BJ (cell line): ENCODE measurements around the gene EXD3. TPM values are rescaled to one million over a fixed set of nuclear protein-coding genes. Genes with fewer than 3 reads are reported as not detected.
"Not testable (repeated sequence)": the region's sequence is repeated elsewhere in the genome, so short reads cannot be mapped to it uniquely, and the experiment has no call there.

ENCODE experiments used
- CTCF ChIA-PET: fragments of 350-600 bp; formaldehyde crosslinking; extraction: SDS; loops from one replicate; lab custom pipeline; 2021; ENCODE audit warnings: antibody characterized with exemption, inconsistent platforms; lab: Yijun Ruan, JAX
- POLR2A ChIA-PET: fragments of 300-600 bp; sonication (Branson Sonifier 250); formaldehyde crosslinking; extraction: SDS; loops from one replicate; lab custom pipeline; 2021; ENCODE audit warnings: antibody characterized with exemption; lab: Charles Lee
- DNase-seq: peaks from one replicate; pipeline ENCODE4 v3.0.0-alpha.2; 2011; ENCODE audit warnings: low read depth
- H3K27me3 ChIP-seq: 2 replicates; pipeline ENCODE4 v1.6.0; 2011; ENCODE audit warnings: low read length; ENCODE audit not compliant: control insufficient read depth, insufficient read depth
- H3K36me3 ChIP-seq: 2 replicates; pipeline ENCODE4 v1.5.1; 2011; ENCODE audit warnings: low read length; ENCODE audit not compliant: control insufficient read depth, insufficient read depth
- H3K4me3 ChIP-seq: 2 replicates; pipeline ENCODE4 v1.5.1; 2011; ENCODE audit warnings: low read depth, mild to moderate bottlenecking, control low read depth, low read length
- polyA plus RNA-seq: library from polyadenylated mRNA; depleted of rRNA; stranded (reverse); fragments of >200 nt; gene quantifications from 2 replicates; pipeline ENCODE4 v1.2.3, GENCODE V29; 2011
- TF ChIP-seq, protein P1 (sequence below): IDR thresholded peaks from 2 replicates; pipeline ENCODE4 v1.5.1; 2011; ENCODE audit warnings: low read depth, mild to moderate bottlenecking, control low read depth, inconsistent platforms, low read length, moderate library complexity; ENCODE audit not compliant: insufficient read depth

The EXD3 gene
- polyA plus RNA-seq, 1 experiment: 5.4 TPM

DNA sequence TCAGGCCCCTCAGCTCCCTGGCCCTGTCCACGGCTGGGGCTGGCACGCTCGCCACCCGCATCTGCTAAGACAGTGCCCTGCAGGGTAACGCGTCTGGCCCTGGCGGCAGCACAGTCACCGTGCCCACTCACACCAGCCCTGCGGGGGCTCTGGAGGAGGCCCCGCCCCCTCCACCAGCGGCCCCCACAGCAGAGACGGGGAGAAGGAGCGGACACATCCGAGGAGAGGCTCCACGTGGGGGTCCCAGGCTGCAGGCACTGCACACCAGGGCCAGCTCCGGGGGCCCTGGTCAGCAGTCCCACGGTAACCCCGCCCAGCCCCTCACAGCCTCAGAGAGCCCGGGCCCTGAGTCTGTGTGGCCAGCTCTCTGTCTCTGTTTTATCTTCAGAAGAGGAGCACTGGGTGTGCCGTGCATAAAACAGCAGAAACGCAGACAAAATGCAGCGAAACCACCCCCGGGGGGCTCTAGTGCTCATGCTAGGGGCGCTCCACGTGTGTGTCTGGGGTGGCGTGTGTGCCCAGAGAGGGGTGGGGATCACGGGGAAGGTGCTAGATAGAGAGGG is 73.4 kb downstream of the EXD3 start:
- no peaks in the 10 kb centered on the region for H3K36me3 ChIP-seq
- CTCF ChIA-PET: no interaction called here
- POLR2A ChIA-PET: no interaction called here
- no peaks in the 10 kb centered on the region for H3K27me3 ChIP-seq
- TF ChIP-seq, protein P1, sequence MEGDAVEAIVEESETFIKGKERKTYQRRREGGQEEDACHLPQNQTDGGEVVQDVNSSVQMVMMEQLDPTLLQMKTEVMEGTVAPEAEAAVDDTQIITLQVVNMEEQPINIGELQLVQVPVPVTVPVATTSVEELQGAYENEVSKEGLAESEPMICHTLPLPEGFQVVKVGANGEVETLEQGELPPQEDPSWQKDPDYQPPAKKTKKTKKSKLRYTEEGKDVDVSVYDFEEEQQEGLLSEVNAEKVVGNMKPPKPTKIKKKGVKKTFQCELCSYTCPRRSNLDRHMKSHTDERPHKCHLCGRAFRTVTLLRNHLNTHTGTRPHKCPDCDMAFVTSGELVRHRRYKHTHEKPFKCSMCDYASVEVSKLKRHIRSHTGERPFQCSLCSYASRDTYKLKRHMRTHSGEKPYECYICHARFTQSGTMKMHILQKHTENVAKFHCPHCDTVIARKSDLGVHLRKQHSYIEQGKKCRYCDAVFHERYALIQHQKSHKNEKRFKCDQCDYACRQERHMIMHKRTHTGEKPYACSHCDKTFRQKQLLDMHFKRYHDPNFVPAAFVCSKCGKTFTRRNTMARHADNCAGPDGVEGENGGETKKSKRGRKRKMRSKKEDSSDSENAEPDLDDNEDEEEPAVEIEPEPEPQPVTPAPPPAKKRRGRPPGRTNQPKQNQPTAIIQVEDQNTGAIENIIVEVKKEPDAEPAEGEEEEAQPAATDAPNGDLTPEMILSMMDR: no peak
- no peak for DNase-seq
- no peak overlapping the region for H3K4me3 ChIP-seq

DNA sequence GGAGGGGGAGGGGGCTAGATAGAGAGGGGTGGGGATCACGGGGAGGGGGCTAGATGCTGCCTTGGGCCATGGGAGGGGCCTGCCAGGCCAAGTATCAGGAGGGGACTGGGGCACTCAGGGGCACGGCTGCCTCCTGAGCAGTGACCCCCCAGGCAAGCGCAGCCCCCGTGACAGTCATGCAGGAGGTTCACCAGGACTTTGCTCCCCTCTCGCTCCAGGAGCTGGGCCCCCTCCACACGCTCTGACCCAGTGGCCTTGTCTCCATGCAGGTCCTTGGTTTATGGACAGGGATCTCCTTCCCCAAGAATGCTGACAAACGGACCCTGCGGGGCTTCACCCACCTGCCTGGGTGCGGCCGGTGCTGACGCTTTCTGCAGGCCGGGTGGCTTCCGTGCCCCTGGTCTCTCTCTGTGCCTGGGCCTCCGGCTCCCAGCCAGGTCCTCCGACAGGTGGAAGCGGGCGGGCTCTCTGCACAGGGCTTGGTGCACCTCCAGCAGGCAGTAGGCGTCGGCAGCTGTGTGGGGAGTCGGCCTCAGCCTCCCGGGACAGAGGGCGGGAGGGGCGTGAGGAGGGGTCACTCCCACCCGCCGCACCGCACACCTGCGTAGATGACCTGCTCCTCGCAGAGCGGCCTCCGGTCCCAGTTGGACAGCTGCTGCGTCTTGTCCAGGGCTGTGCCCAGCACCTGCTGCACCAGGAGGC is 74.0 kb downstream of the EXD3 start:
- no peaks in the 10 kb centered on the region for H3K27me3 ChIP-seq
- ChIA-PET POLR2A (no interaction called here), CTCF (no interaction called here)
- TF ChIP-seq, protein P1: no peak
- no peaks in the 10 kb centered on the region for H3K36me3 ChIP-seq
- no peak for DNase-seq
- H3K4me3 ChIP-seq: no peak overlapping the region

DNA sequence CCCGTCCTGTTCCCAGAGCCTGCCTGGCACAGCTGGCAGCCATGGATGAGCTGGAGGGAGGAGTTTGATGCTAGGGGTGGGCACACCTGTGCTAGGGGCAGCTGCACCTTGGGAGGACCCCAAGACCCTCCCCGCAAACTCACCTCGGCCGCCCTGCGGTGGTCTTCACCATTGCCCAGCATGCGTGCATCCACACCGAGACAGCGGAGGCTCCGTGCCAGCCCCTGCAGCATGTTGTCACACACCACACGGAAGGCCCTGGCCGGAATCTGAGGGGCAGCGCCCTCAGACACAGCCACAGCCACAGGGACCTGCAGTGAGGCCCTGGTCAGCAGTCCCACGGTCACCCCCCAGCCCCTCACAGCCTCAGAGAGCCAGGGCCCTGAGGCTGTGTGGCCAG is 75.0 kb downstream of the EXD3 start:
- H3K4me3 ChIP-seq: no peak overlapping the region
- CTCF ChIA-PET: no interaction called here
- TF ChIP-seq, protein P1: no peak
- DNase-seq: no peak
- no peaks in the 10 kb centered on the region for H3K36me3 ChIP-seq
- POLR2A ChIA-PET: no interaction called here
- no peaks in the 10 kb centered on the region for H3K27me3 ChIP-seq

DNA sequence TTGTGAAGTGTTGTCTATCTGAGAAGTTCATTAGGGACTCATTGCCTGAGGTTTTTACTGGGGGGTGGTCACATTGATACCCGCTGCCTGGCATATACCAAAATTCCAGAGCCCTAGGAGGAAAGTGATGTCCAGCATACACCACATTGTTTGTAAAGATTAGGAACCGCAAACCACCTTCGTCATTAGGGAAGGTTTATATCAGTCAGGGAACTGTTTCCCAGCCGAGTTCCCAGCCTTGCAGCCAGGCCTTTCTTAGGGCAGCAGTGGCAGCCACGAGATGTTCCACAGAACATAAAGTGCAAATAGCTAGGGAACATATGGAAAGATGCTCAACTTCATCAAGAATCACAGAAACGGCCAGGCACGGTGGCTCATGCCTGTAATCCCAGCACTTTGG is 80.5 kb downstream of the EXD3 start:
- DNase-seq: no peak
- Histone ChIP-seq H3K27me3 (no peaks in the 10 kb centered on the region), H3K4me3 (no peak overlapping the region), H3K36me3 (no peaks in the 10 kb centered on the region)
- ChIA-PET POLR2A (no interaction called here), CTCF (no interaction called here)
- TF ChIP-seq, protein P1: no peak

DNA sequence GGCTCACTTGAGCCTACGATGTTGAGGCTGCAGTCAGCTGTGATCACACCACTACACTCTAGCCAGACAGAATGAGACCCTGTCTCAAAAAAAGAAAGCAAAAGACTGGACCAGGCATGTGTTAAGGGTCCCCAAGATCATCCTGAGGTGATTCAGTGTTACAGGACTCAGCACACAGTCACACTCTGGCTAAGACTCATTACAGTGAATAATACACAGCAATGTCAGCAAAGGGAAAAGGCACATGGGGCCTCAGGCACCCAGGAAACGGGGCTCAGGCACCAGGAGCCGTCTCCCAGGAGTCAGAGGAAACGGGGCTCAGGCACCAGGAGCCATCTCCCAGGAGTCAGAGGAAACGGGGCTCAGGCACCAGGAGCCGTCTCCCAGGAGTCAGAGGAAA is 81.7 kb downstream of the EXD3 start:
- H3K27me3 ChIP-seq: no peaks in the 10 kb centered on the region
- DNase-seq: no peak
- ChIA-PET CTCF (no interaction called here), POLR2A (no interaction called here)
- no peaks in the 10 kb centered on the region for H3K36me3 ChIP-seq
- no peak overlapping the region for H3K4me3 ChIP-seq
- TF ChIP-seq, protein P1: no peak

DNA sequence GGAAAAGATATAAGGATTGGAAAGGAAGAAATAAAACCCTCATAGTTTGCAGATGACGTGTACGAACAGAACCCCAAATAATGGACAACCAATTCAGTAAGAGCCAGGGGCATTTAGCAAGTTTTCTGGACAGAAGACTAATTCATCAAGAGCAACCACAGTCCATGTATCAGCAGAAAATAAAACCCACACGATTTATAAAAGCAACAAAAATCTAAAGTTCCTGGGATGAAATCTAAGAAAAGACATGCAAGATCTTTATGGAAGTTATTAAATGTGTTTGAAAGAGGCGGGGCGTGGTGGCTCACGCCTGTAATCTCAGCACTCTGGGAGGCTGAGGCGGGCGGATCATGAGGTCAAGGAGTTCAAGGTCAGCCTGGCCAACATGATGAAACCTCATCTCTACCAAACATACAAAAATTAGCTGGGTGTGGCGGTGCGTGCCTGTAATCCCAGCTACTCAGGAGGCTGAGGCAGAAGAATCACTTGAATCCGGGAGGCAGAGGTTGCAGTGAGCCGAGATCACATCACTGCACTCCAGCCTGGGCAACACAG is 83.0 kb downstream of the EXD3 start:
- POLR2A ChIA-PET, H3K4me3 ChIP-seq, H3K27me3 ChIP-seq, CTCF ChIA-PET, H3K36me3 ChIP-seq, DNase-seq: not testable (repeated sequence)
